HepG2 (cell line): ENCODE data around the gene LHPP.

Source experiments
- CTCF ChIP-seq: sonication (generic); formaldehyde crosslinking; IDR thresholded peaks from 2 replicates; pipeline ENCODE4 v1.5.0; 2020; ENCODE audit warnings: mild to moderate bottlenecking, missing genetic modification reagents, moderate library complexity
- ELK4 ChIP-seq: sonication (generic); formaldehyde crosslinking; IDR thresholded peaks from 2 replicates; pipeline ENCODE4 v1.9.0; 2021; ENCODE audit warnings: missing genetic modification reagents, borderline replicate concordance
- MYNN ChIP-seq: sonication (generic); formaldehyde crosslinking; IDR thresholded peaks from 2 replicates; pipeline ENCODE4 v1.4.0; 2020; ENCODE audit warnings: mild to moderate bottlenecking, low read depth, missing genetic modification reagents
- SALL1 ChIP-seq: sonication (generic); formaldehyde crosslinking; IDR thresholded peaks from 2 replicates; pipeline ENCODE4 v1.8.0; 2022; ENCODE audit warnings: mild to moderate bottlenecking, missing genetic modification reagents
- SP1 ChIP-seq, 2 experiments: fragments of 450-650 bp in 1 of 2; sonication (generic) in 1 of 2; formaldehyde crosslinking in 1 of 2; IDR thresholded peaks; 2 replicates each; pipeline versions ENCODE4 v1.4.0 to v1.6.1; 2016 to 2020; ENCODE audit warnings: missing genetic modification reagents in 1 of 2
- STAT5B ChIP-seq: sonication (generic); formaldehyde crosslinking; IDR thresholded peaks from 2 replicates; pipeline ENCODE4 v1.4.0; 2020; ENCODE audit warnings: missing genetic modification reagents
- U2AF2 ChIP-seq: fragments of 200-400 bp; formaldehyde crosslinking; IDR thresholded peaks from 2 replicates; pipeline ENCODE4 v1.6.1; 2017; ENCODE audit warnings: low read depth, mild to moderate bottlenecking, low read length
- ZBTB7A ChIP-seq: sonication (generic); formaldehyde crosslinking; IDR thresholded peaks from 2 replicates; pipeline ENCODE4 v1.8.0; 2022; ENCODE audit warnings: mild to moderate bottlenecking, missing genetic modification reagents
- ZNF362 ChIP-seq: sonication (generic); formaldehyde crosslinking; IDR thresholded peaks from 2 replicates; pipeline ENCODE4 v1.4.0; 2020; ENCODE audit warnings: missing genetic modification reagents, mild to moderate bottlenecking, borderline replicate concordance

- no peak for TF ChIP-seq SALL1 (CRISPR knock-in tag)
- TF ChIP-seq CTCF (CRISPR knock-in tag): no peak
- TF ChIP-seq MYNN (CRISPR knock-in tag): no peak
- no peak for TF ChIP-seq ZNF362 (CRISPR knock-in tag)
- TF ChIP-seq SP1 (IDR thresholded peaks at IDR 0.05): no peak
- no peak for TF ChIP-seq SP1 (CRISPR knock-in tag; IDR thresholded peaks at IDR 0.05)
- no peak for TF ChIP-seq ZBTB7A (CRISPR knock-in tag)
- no peak for TF ChIP-seq STAT5B
- no peak for TF ChIP-seq ELK4 (CRISPR knock-in tag)
- no peak for TF ChIP-seq U2AF2
These were observed 143.8 kb downstream of the LHPP start for GRCh38 chr10:124605481-124605855.
